ENCODE results near the gene SH2D3C.

GRCh38 chr9:127803507-127804352 lies 25.3 kb upstream of the SH2D3C start:
- no peak for TF ChIP-seq ZNF335 (tag by site-specific recombination; conservative IDR thresholded peaks at IDR 0.05)
- TF ChIP-seq CTCF (tag by site-specific recombination; IDR thresholded peaks at IDR 0.05), result no peak
- TF ChIP-seq ZSCAN18 (tag by site-specific recombination; IDR thresholded peaks at IDR 0.05), result no peak
- no peak for TF ChIP-seq ZBTB7A (tag by site-specific recombination; IDR thresholded peaks at IDR 0.05; ENCODE audit: low read depth)
- no peak for TF ChIP-seq SCRT2 (tag by site-specific recombination; IDR thresholded peaks at IDR 0.05)
- no peak for TF ChIP-seq PATZ1 (tag by site-specific recombination; IDR thresholded peaks at IDR 0.05)
- no peak for TF ChIP-seq HOXA7 (CRISPR knock-in tag; IDR thresholded peaks at IDR 0.05; ENCODE audit: borderline replicate concordance)
- no peak for TF ChIP-seq ZNF121 (tag by site-specific recombination; IDR thresholded peaks at IDR 0.05)
- no peak for TF ChIP-seq ZNF23 (tag by site-specific recombination; IDR thresholded peaks at IDR 0.05; ENCODE audit: borderline replicate concordance)
- no peak for TF ChIP-seq REST (tag by site-specific recombination; IDR thresholded peaks at IDR 0.05)
- no peak for TF ChIP-seq ZNF670 (tag by site-specific recombination; IDR thresholded peaks at IDR 0.05; ENCODE audit: low read depth)
- no peak for TF ChIP-seq OVOL3 (tag by site-specific recombination; IDR thresholded peaks at IDR 0.05)

All from HEK293 (cell line).